A549 (cell line): ENCODE data around the gene STX1B. TPM values are rescaled to one million over a fixed set of nuclear protein-coding genes. Genes with fewer than 3 reads are reported as not detected.

Source experiments
- polyA plus RNA-seq, 4 experiments: library from polyadenylated mRNA; depleted of rRNA in 3 of 4; stranded (reverse); fragments of >200 nt; fragmentation: RNase III in 1 of 4; extraction: RNeasy Plus Mini Kit Qiagen cat#74134 plus additional on column Dnase treatment in 1 of 4; gene quantifications; 2 replicates in 3 of 4; 3 replicates in 1 of 4; pipeline ENCODE4 v1.2.3, GENCODE V29; 2011 to 2017
- small RNA-seq, 6 experiments: library from RNA; depleted of rRNA; stranded (forward); fragments of <200 nt; gene quantifications; one replicate each; pipeline ENCODE3, GENCODE V24; 2012

STX1B gene
- polyA plus RNA-seq, 2 of the 4 experiments (the other 2 are of a cell fraction) = 2.4 to 2.6 TPM

Small RNA genes lying within 50 kb of the gene (small RNA-seq; reads per million reads assigned to genes)
- 0 reads per million in 6 experiments for gene AC135048.1

Other genes with a start within 250 kb of the STX1B start
- 3.5 and 4.5 TPM in 2 replicates for gene CFAP119, start 248.6 kb downstream of the STX1B start, polyA plus RNA-seq (2011; rRNA removed)
- 7.7 to 9.9 TPM (median 9.5 TPM) in 3 replicates for gene CFAP119, start 248.6 kb downstream of the STX1B start, polyA plus RNA-seq (2017; fragmentation: RNase III; extraction: RNeasy Plus Mini Kit Qiagen cat#74134 plus additional on column Dnase treatment)
- gene RNF40, start 248.3 kb downstream of the STX1B start, polyA plus RNA-seq (2011; rRNA removed) = 66.1 and 88.8 TPM in 2 replicates
- 63.9 to 69.9 TPM (median 66.4 TPM) in 3 replicates for gene RNF40, start 248.3 kb downstream of the STX1B start, polyA plus RNA-seq (2017; fragmentation: RNase III; extraction: RNeasy Plus Mini Kit Qiagen cat#74134 plus additional on column Dnase treatment)
- 5.9 and 7.5 TPM in 2 replicates for gene ZNF629, start 223.4 kb downstream of the STX1B start, polyA plus RNA-seq (2011; rRNA removed)
- gene ZNF629, start 223.4 kb downstream of the STX1B start, polyA plus RNA-seq (2017; fragmentation: RNase III; extraction: RNeasy Plus Mini Kit Qiagen cat#74134 plus additional on column Dnase treatment) = 12.3 to 13.7 TPM (median 13.6 TPM) in 3 replicates
- gene BCL7C, start 116.6 kb downstream of the STX1B start, polyA plus RNA-seq (2011; rRNA removed) = 9.5 and 10.8 TPM in 2 replicates
- 12.9 to 13.9 TPM (median 13.6 TPM) in 3 replicates for gene BCL7C, start 116.6 kb downstream of the STX1B start, polyA plus RNA-seq (2017; fragmentation: RNase III; extraction: RNeasy Plus Mini Kit Qiagen cat#74134 plus additional on column Dnase treatment)
- 0.13 and 0.44 TPM in 2 replicates for gene CTF1, start 114.0 kb downstream of the STX1B start, polyA plus RNA-seq (2011; rRNA removed)
- gene CTF1, start 114.0 kb downstream of the STX1B start, polyA plus RNA-seq (2017; fragmentation: RNase III; extraction: RNeasy Plus Mini Kit Qiagen cat#74134 plus additional on column Dnase treatment) = 0.16 to 0.30 TPM (median 0.23 TPM) in 3 replicates
- 5.6 and 7.0 TPM in 2 replicates for gene FBXL19, start 87.1 kb downstream of the STX1B start, polyA plus RNA-seq (2011; rRNA removed)
- 15.5 to 21.5 TPM (median 18.3 TPM) in 3 replicates for gene FBXL19, start 87.1 kb downstream of the STX1B start, polyA plus RNA-seq (2017; fragmentation: RNase III; extraction: RNeasy Plus Mini Kit Qiagen cat#74134 plus additional on column Dnase treatment)
- gene ORAI3, start 61.6 kb downstream of the STX1B start, polyA plus RNA-seq (2011; rRNA removed) = 14.1 and 17.3 TPM in 2 replicates
- 7.1 to 11.8 TPM (median 10.5 TPM) in 3 replicates for gene ORAI3, start 61.6 kb downstream of the STX1B start, polyA plus RNA-seq (2017; fragmentation: RNase III; extraction: RNeasy Plus Mini Kit Qiagen cat#74134 plus additional on column Dnase treatment)
- 2.0 and 3.8 TPM in 2 replicates for gene SETD1A, start 52.9 kb downstream of the STX1B start, polyA plus RNA-seq (2011; rRNA removed)
- 15.7 to 22.6 TPM (median 21.2 TPM) in 3 replicates for gene SETD1A, start 52.9 kb downstream of the STX1B start, polyA plus RNA-seq (2017; fragmentation: RNase III; extraction: RNeasy Plus Mini Kit Qiagen cat#74134 plus additional on column Dnase treatment)
- 10.5 and 15.2 TPM in 2 replicates for gene HSD3B7, start 25.4 kb downstream of the STX1B start, polyA plus RNA-seq (2011; rRNA removed)
- 17.3 to 20.1 TPM (median 19.7 TPM) in 3 replicates for gene HSD3B7, start 25.4 kb downstream of the STX1B start, polyA plus RNA-seq (2017; fragmentation: RNase III; extraction: RNeasy Plus Mini Kit Qiagen cat#74134 plus additional on column Dnase treatment)
- 37.0 and 39.7 TPM in 2 replicates for gene STX4, start 22.9 kb upstream of the STX1B start, polyA plus RNA-seq (2011; rRNA removed)
- 67.9 to 79.5 TPM (median 73.9 TPM) in 3 replicates for gene STX4, start 22.9 kb upstream of the STX1B start, polyA plus RNA-seq (2017; fragmentation: RNase III; extraction: RNeasy Plus Mini Kit Qiagen cat#74134 plus additional on column Dnase treatment)
- 3.9 and 4.7 TPM in 2 replicates for gene ZNF668, start 63.6 kb upstream of the STX1B start, polyA plus RNA-seq (2011; rRNA removed)
- 9.8 to 10.7 TPM (median 10.7 TPM) in 3 replicates for gene ZNF668, start 63.6 kb upstream of the STX1B start, polyA plus RNA-seq (2017; fragmentation: RNase III; extraction: RNeasy Plus Mini Kit Qiagen cat#74134 plus additional on column Dnase treatment)
- gene ZNF646, start 63.8 kb upstream of the STX1B start, polyA plus RNA-seq (2011; rRNA removed) = 3.0 and 4.3 TPM in 2 replicates
- gene ZNF646, start 63.8 kb upstream of the STX1B start, polyA plus RNA-seq (2017; fragmentation: RNase III; extraction: RNeasy Plus Mini Kit Qiagen cat#74134 plus additional on column Dnase treatment) = 7.8 to 9.1 TPM (median 8.2 TPM) in 3 replicates
- gene PRSS53, start 78.3 kb upstream of the STX1B start, polyA plus RNA-seq (2011; rRNA removed) = 0.78 and 0.79 TPM in 2 replicates
- 1.2 to 1.7 TPM (median 1.5 TPM) in 3 replicates for gene PRSS53, start 78.3 kb upstream of the STX1B start, polyA plus RNA-seq (2017; fragmentation: RNase III; extraction: RNeasy Plus Mini Kit Qiagen cat#74134 plus additional on column Dnase treatment)
- 101 and 136 TPM in 2 replicates for gene VKORC1, start 84.2 kb upstream of the STX1B start, polyA plus RNA-seq (2011; rRNA removed)
- 83.6 to 97.6 TPM (median 94.2 TPM) in 3 replicates for gene VKORC1, start 84.2 kb upstream of the STX1B start, polyA plus RNA-seq (2017; fragmentation: RNase III; extraction: RNeasy Plus Mini Kit Qiagen cat#74134 plus additional on column Dnase treatment)
- 20.7 and 22.1 TPM in 2 replicates for gene BCKDK, start 97.7 kb upstream of the STX1B start, polyA plus RNA-seq (2011; rRNA removed)
- 35.1 to 36.7 TPM (median 36.4 TPM) in 3 replicates for gene BCKDK, start 97.7 kb upstream of the STX1B start, polyA plus RNA-seq (2017; fragmentation: RNase III; extraction: RNeasy Plus Mini Kit Qiagen cat#74134 plus additional on column Dnase treatment)
- 42.2 and 52.9 TPM in 2 replicates for gene KAT8, start 107.0 kb upstream of the STX1B start, polyA plus RNA-seq (2011; rRNA removed)
- gene KAT8, start 107.0 kb upstream of the STX1B start, polyA plus RNA-seq (2017; fragmentation: RNase III; extraction: RNeasy Plus Mini Kit Qiagen cat#74134 plus additional on column Dnase treatment) = 34.0 to 38.3 TPM (median 34.4 TPM) in 3 replicates
- gene PRSS8, start 125.1 kb upstream of the STX1B start, polyA plus RNA-seq (2011; rRNA removed) = 0.04 and 0.08 TPM in 2 replicates
- gene PRSS8, start 125.1 kb upstream of the STX1B start, polyA plus RNA-seq (2017; fragmentation: RNase III; extraction: RNeasy Plus Mini Kit Qiagen cat#74134 plus additional on column Dnase treatment) = 0.09 to 0.21 TPM (median 0.15 TPM) in 3 replicates
- gene PRSS36, start 139.4 kb upstream of the STX1B start, polyA plus RNA-seq (2011; rRNA removed) = 0.41 TPM in 1 of 2 replicates, not detected in the other
- 0.55 to 0.75 TPM (median 0.55 TPM) in 3 replicates for gene PRSS36, start 139.4 kb upstream of the STX1B start, polyA plus RNA-seq (2017; fragmentation: RNase III; extraction: RNeasy Plus Mini Kit Qiagen cat#74134 plus additional on column Dnase treatment)
- gene FUS, start 169.5 kb upstream of the STX1B start, polyA plus RNA-seq (2011; rRNA removed) = 168 and 224 TPM in 2 replicates
- 740 to 780 TPM (median 745 TPM) in 3 replicates for gene FUS, start 169.5 kb upstream of the STX1B start, polyA plus RNA-seq (2017; fragmentation: RNase III; extraction: RNeasy Plus Mini Kit Qiagen cat#74134 plus additional on column Dnase treatment)
- 16.1 and 20.0 TPM in 2 replicates for gene PYCARD, start 192.1 kb upstream of the STX1B start, polyA plus RNA-seq (2011; rRNA removed)
- 26.4 to 32.2 TPM (median 30.1 TPM) in 3 replicates for gene PYCARD, start 192.1 kb upstream of the STX1B start, polyA plus RNA-seq (2017; fragmentation: RNase III; extraction: RNeasy Plus Mini Kit Qiagen cat#74134 plus additional on column Dnase treatment)
- gene TRIM72, start 203.5 kb upstream of the STX1B start, polyA plus RNA-seq (2011; rRNA removed) = not detected in 2 replicates
- gene TRIM72, start 203.5 kb upstream of the STX1B start, polyA plus RNA-seq (2017; fragmentation: RNase III; extraction: RNeasy Plus Mini Kit Qiagen cat#74134 plus additional on column Dnase treatment) = 0.04 TPM in 1 of 3 replicates, not detected in the others
- not detected in 2 replicates for gene PYDC1, start 206.5 kb upstream of the STX1B start, polyA plus RNA-seq (2011; rRNA removed)
- gene PYDC1, start 206.5 kb upstream of the STX1B start, polyA plus RNA-seq (2017; fragmentation: RNase III; extraction: RNeasy Plus Mini Kit Qiagen cat#74134 plus additional on column Dnase treatment) = not detected in 3 replicates
- gene ITGAM, start 249.3 kb upstream of the STX1B start, polyA plus RNA-seq (2011; rRNA removed) = 0.77 and 0.88 TPM in 2 replicates
- gene ITGAM, start 249.3 kb upstream of the STX1B start, polyA plus RNA-seq (2017; fragmentation: RNase III; extraction: RNeasy Plus Mini Kit Qiagen cat#74134 plus additional on column Dnase treatment) = 0.84 to 1.5 TPM (median 1.3 TPM) in 3 replicates